Immature natural killer cell (primary cell): ENCODE measurements around the gene POLR1A. TPM values are rescaled to one million over a fixed set of nuclear protein-coding genes. Genes with fewer than 3 reads are reported as not detected.
"Not testable (repeated sequence)": the region's sequence is repeated elsewhere in the genome, so short reads cannot be mapped to it uniquely, and the experiment has no call there.

ENCODE experiments used
- DNase-seq, 3 donors: peaks; one replicate each; pipeline ENCODE4 v3.0.0; 2022; ENCODE audit warnings: mixed read lengths in 1 of 3
- H3K27ac Mint-ChIP-seq, 6 donors: one replicate each; pipeline ENCODE4 v1.8.0; 2020; ENCODE audit warnings: mixed read lengths in 6 of 6, mild to moderate bottlenecking in 5 of 6, inconsistent platforms in 4 of 6, moderate library complexity in 3 of 6
- H3K27me3 Mint-ChIP-seq, 3 donors: one replicate each; pipeline ENCODE4 v1.8.0; 2020 to 2021; ENCODE audit warnings: low read depth in 3 of 3, mild to moderate bottlenecking in 3 of 3, mixed read lengths in 3 of 3, moderate library complexity in 3 of 3, inconsistent platforms in 1 of 3
- H3K36me3 Mint-ChIP-seq, 3 donors: one replicate each; pipeline ENCODE4 v1.8.0; 2020; ENCODE audit warnings: mixed read lengths in 3 of 3, inconsistent platforms in 2 of 3, mild to moderate bottlenecking in 2 of 3
- H3K4me1 Mint-ChIP-seq, 2 donors: one replicate each; pipeline ENCODE4 v1.8.0; 2020; ENCODE audit warnings: inconsistent platforms in 2 of 2, mild to moderate bottlenecking in 2 of 2, mixed read lengths in 2 of 2, moderate library complexity in 1 of 2
- H3K4me3 Mint-ChIP-seq, 5 donors: one replicate each; pipeline ENCODE4 v1.8.0; 2020; ENCODE audit warnings: mild to moderate bottlenecking in 5 of 5, mixed read lengths in 5 of 5, inconsistent platforms in 3 of 5, moderate library complexity in 3 of 5
- H3K9me3 Mint-ChIP-seq, 6 donors: one replicate each; pipeline ENCODE4 v1.8.0; 2020; ENCODE audit warnings: mild to moderate bottlenecking in 6 of 6, mixed read lengths in 6 of 6, inconsistent platforms in 4 of 6, moderate library complexity in 3 of 6
- polyA plus RNA-seq, 3 donors: library from polyadenylated mRNA; unstranded; fragments of 300-500 nt; fragmentation: Illumina TruSeq; gene quantifications; one replicate each; pipeline ENCODE4 v1.2.3, GENCODE V29; 2021

The POLR1A gene
- polyA plus RNA-seq, 3 donors from 2014 or later = 1.0 to 7.2 (median 3.1) TPM

GRCh38 chr2:85999061-85999831, 106.4 kb downstream of the POLR1A start:
- peaks cover 2 to 3% (median 2%) of the 10 kb centered on the region in 3 donors for H3K27me3 Mint-ChIP-seq
- peak overlapping the region; percentile 45 to 80 (median 54) for H3K4me3 Mint-ChIP-seq
- peak; percentile 19 to 44 (median 23) for DNase-seq
- H3K4me1 Mint-ChIP-seq = peaks cover 53 to 64% of the 10 kb centered on the region in 2 donors
- H3K27ac Mint-ChIP-seq = peak overlapping the region; percentile 85 to 93 (median 88)
- H3K36me3 Mint-ChIP-seq = no peaks in the 10 kb centered on the region
- H3K9me3 Mint-ChIP-seq = no peaks in the 10 kb centered on the region

- H3K4me1 Mint-ChIP-seq = peaks cover 62 to 71% of the 10 kb centered on the region in 2 donors
- no peaks in the 10 kb centered on the region for H3K9me3 Mint-ChIP-seq
- peak overlapping the region; percentile 49 to 93 (median 88) for H3K27ac Mint-ChIP-seq
- peak overlapping the region in 2 of 5 donors; percentile 49 to 54 for H3K4me3 Mint-ChIP-seq
- H3K36me3 Mint-ChIP-seq = no peaks in the 10 kb centered on the region
- H3K27me3 Mint-ChIP-seq = peaks cover 2 to 3% (median 2%) of the 10 kb centered on the region in 3 donors
- no peak for DNase-seq
Observed at GRCh38 chr2:85998071-85998991, 107.4 kb downstream of the POLR1A start.

GRCh38 chr2:85997017-85997970, 108.4 kb downstream of the POLR1A start:
- Mint-ChIP-seq H3K4me3 (peak overlapping the region in 2 of 5 donors; percentile 7 to 8), H3K27me3 (peaks cover 0 to 3% (median 2%) of the 10 kb centered on the region in 3 donors)
- DNase-seq = no peak

GRCh38 chr2:85996591-85996990, 109.1 kb downstream of the POLR1A start:
- Mint-ChIP-seq H3K4me1 (peaks cover 66 to 77% of the 10 kb centered on the region in 2 donors), H3K27me3 (peaks cover 0 to 3% (median 2%) of the 10 kb centered on the region in 3 donors), H3K9me3 (no peaks in the 10 kb centered on the region), H3K36me3 (no peaks in the 10 kb centered on the region), H3K27ac (peak overlapping the region in 4 of 6 donors; percentile 12 to 53 (median 29)), H3K4me3 (peak overlapping the region in 1 of 5 donors; percentile 21)
- no peak for DNase-seq

More at GRCh38 chr2:85997017-85997970, 108.4 kb downstream of the POLR1A start:
- no peaks in the 10 kb centered on the region for H3K36me3 Mint-ChIP-seq
- H3K27ac Mint-ChIP-seq = peak overlapping the region; percentile 39 to 69 (median 52)
- H3K9me3 Mint-ChIP-seq = no peaks in the 10 kb centered on the region
- peaks cover 66 to 77% of the 10 kb centered on the region in 2 donors for H3K4me1 Mint-ChIP-seq

GRCh38 chr2:85995648-85996529, 109.8 kb downstream of the POLR1A start:
- Mint-ChIP-seq H3K36me3 (no peaks in the 10 kb centered on the region), H3K4me1 (peaks cover 63 to 74% of the 10 kb centered on the region in 2 donors), H3K9me3 (no peaks in the 10 kb centered on the region), H3K27me3 (peaks cover 0 to 3% (median 2%) of the 10 kb centered on the region in 3 donors), H3K4me3 (peak overlapping the region in 2 of 5 donors; percentile 13 to 83), H3K27ac (peak overlapping the region in 4 of 6 donors; percentile 34 to 85 (median 76))
- DNase-seq = no peak

- no peak for DNase-seq
- Mint-ChIP-seq H3K27me3 (peaks cover 0 to 3% (median 2%) of the 10 kb centered on the region in 3 donors), H3K9me3 (no peaks in the 10 kb centered on the region), H3K4me1 (peaks cover 55 to 66% of the 10 kb centered on the region in 2 donors), H3K27ac (peak overlapping the region in 5 of 6 donors; percentile 45 to 85 (median 82)), H3K4me3 (peak overlapping the region in 4 of 5 donors; percentile 39 to 83 (median 60)), H3K36me3 (no peaks in the 10 kb centered on the region)
Observed at GRCh38 chr2:85994897-85995647, 110.6 kb downstream of the POLR1A start.

- H3K27me3 Mint-ChIP-seq = peaks cover 0 to 3% (median 2%) of the 10 kb centered on the region in 3 donors
- peaks cover 48 to 59% of the 10 kb centered on the region in 2 donors for H3K4me1 Mint-ChIP-seq
- peak overlapping the region; percentile 64 to 90 (median 86) for H3K27ac Mint-ChIP-seq
Observed at GRCh38 chr2:85994421-85994777, 111.3 kb downstream of the POLR1A start.

GRCh38 chr2:85992611-85993010, 113.1 kb downstream of the POLR1A start:
- Mint-ChIP-seq H3K4me1 (peaks cover 39 to 46% of the 10 kb centered on the region in 2 donors), H3K27me3 (peaks cover 0 to 2% (median 0%) of the 10 kb centered on the region in 3 donors), H3K36me3 (no peaks in the 10 kb centered on the region), H3K4me3 (no peak overlapping the region), H3K27ac (peak overlapping the region in 1 of 6 donors; percentile 34), H3K9me3 (no peaks in the 10 kb centered on the region)
- no peak for DNase-seq

More at GRCh38 chr2:85994421-85994777, 111.3 kb downstream of the POLR1A start:
- Mint-ChIP-seq H3K9me3 (no peaks in the 10 kb centered on the region), H3K36me3 (no peaks in the 10 kb centered on the region), H3K4me3 (peak overlapping the region; percentile 62 to 83 (median 73))
- DNase-seq = no peak

GRCh38 chr2:85992053-85992452, 113.6 kb downstream of the POLR1A start:
- H3K36me3 Mint-ChIP-seq, H3K4me3 Mint-ChIP-seq, H3K9me3 Mint-ChIP-seq, DNase-seq, H3K27me3 Mint-ChIP-seq: not testable (repeated sequence)
- Mint-ChIP-seq H3K27ac (peak overlapping the region in 1 of 6 donors; percentile 39), H3K4me1 (peaks cover 35 to 41% of the 10 kb centered on the region in 2 donors)

GRCh38 chr2:85990084-85990483, 115.6 kb downstream of the POLR1A start:
- H3K9me3 Mint-ChIP-seq = no peaks in the 10 kb centered on the region
- no peak for DNase-seq
- H3K4me3 Mint-ChIP-seq = no peak overlapping the region
- H3K27me3 Mint-ChIP-seq = peaks cover 0 to 2% (median 0%) of the 10 kb centered on the region in 3 donors
- H3K4me1 Mint-ChIP-seq = peaks cover 21 to 22% of the 10 kb centered on the region in 2 donors
- H3K36me3 Mint-ChIP-seq = no peaks in the 10 kb centered on the region
- H3K27ac Mint-ChIP-seq = peak overlapping the region in 5 of 6 donors; percentile 13 to 60 (median 36)

- Mint-ChIP-seq H3K4me1 (peaks cover 14 to 15% of the 10 kb centered on the region in 2 donors), H3K4me3 (no peak overlapping the region), H3K27ac (peak overlapping the region in 1 of 6 donors; percentile 8), H3K36me3 (no peaks in the 10 kb centered on the region), H3K27me3 (peaks cover 0 to 2% (median 0%) of the 10 kb centered on the region in 3 donors), H3K9me3 (no peaks in the 10 kb centered on the region)
- no peak for DNase-seq
Observed at GRCh38 chr2:85989288-85989865, 116.3 kb downstream of the POLR1A start.
